A549 (cell line): ENCODE results near the gene CAV1. TPM values are rescaled to one million over a fixed set of nuclear protein-coding genes. Genes with fewer than 3 reads are reported as not detected.

Source experiments
- ATAC-seq, 2 experiments: fragments of 200-7000 bp in 1 of 2; fragments of >200 bp in 1 of 2; cut with Nextera tagmentation in 1 of 2; cut with Tn5 transposase in 1 of 2; 3 replicates each; pipeline versions ENCODE4 v1.8.0 to v1.9.1; 2018 to 2020; ENCODE audit warnings: mild to moderate bottlenecking in 1 of 2, moderate library complexity in 1 of 2
- CTCF ChIA-PET: fragments of 300-600 bp; sonication (Branson Sonifier 250); formaldehyde crosslinking; extraction: SDS; loops from one replicate; lab custom pipeline; 2021; ENCODE audit warnings: antibody characterized with exemption, inconsistent platforms; lab: Yijun Ruan, JAX
- POLR2A ChIA-PET: fragments of 350-600 bp; formaldehyde crosslinking; extraction: SDS; loops from one replicate; lab custom pipeline; 2021; ENCODE audit warnings: antibody characterized with exemption, inconsistent platforms; lab: Yijun Ruan, JAX
- DNase-seq, 2 experiments: peaks; one replicate each; pipeline versions ENCODE4 v3.0.0 to v3.0.0-alpha.2; 2011 to 2016; ENCODE audit warnings: low read depth in 1 of 2, low spot score in 1 of 2
- FAIRE-seq: peaks from 2 replicates; lab custom pipeline; 2011; peaks lifted over from hg19 to GRCh38; lab: Jason Lieb, UNC
- H3K27ac ChIP-seq, 2 experiments: fragments of >200 bp; sonication (Bioruptor Twin); formaldehyde crosslinking; 3 replicates each; pipeline ENCODE4 v1.5.1; 2016 to 2017
- H3K4me1 ChIP-seq: fragments of >200 bp; sonication (Bioruptor Twin); formaldehyde crosslinking; 3 replicates; pipeline ENCODE4 v1.6.1; 2016
- H3K4me2 ChIP-seq: fragments of >200 bp; sonication (Bioruptor Twin); formaldehyde crosslinking; 3 replicates; pipeline ENCODE4 v1.6.1; 2016
- H3K4me3 ChIP-seq: fragments of >200 bp; sonication (Bioruptor Twin); formaldehyde crosslinking; 3 replicates; pipeline ENCODE4 v1.5.1; 2016
- H3K9me3 ChIP-seq: fragments of >200 bp; sonication (Bioruptor Twin); formaldehyde crosslinking; 3 replicates; pipeline ENCODE4 v1.6.1; 2016
- ATOH8 ChIP-seq: fragments of 250-450 bp; sonication (Bioruptor Pico); IDR thresholded peaks from 2 replicates; pipeline ENCODE4 v1.5.0; 2020; ENCODE audit warnings: low read depth, mild to moderate bottlenecking, moderate library complexity
- CBX2 ChIP-seq: fragments of 200-600 bp; sonication (generic); IDR thresholded peaks from 2 replicates; pipeline ENCODE4 v1.6.1; 2016; ENCODE audit warnings: low read depth, mild to moderate bottlenecking, borderline replicate concordance
- CBX8 ChIP-seq: fragments of 200-600 bp; sonication (generic); IDR thresholded peaks from 2 replicates; pipeline ENCODE4 v1.6.1; 2016
- CEBPB ChIP-seq, 2 experiments: fragments of >200 bp in 1 of 2; sonication (Bioruptor Twin) in 1 of 2; formaldehyde crosslinking in 1 of 2; IDR thresholded peaks; 2 replicates each; pipeline ENCODE4 v1.6.1; 2012 to 2016
- CHD4 ChIP-seq: fragments of 200-600 bp; sonication (generic); IDR thresholded peaks from 2 replicates; pipeline ENCODE4 v1.6.1; 2016; ENCODE audit warnings: antibody characterized with exemption, mild to moderate bottlenecking, borderline replicate concordance
- E2F6 ChIP-seq: IDR thresholded peaks from 2 replicates; pipeline ENCODE4 v1.6.1; 2012; ENCODE audit warnings: low read depth, borderline replicate concordance
- EP300 ChIP-seq, 2 experiments: fragments of >200 bp; sonication (Bioruptor Twin); formaldehyde crosslinking; IDR thresholded peaks; 2 replicates in 1 of 2; 3 replicates in 1 of 2; pipeline ENCODE4 v1.6.1; 2016 to 2017
- ESRRA ChIP-seq: fragments of 150-350 bp; IDR thresholded peaks from 2 replicates; pipeline ENCODE4 v1.6.1; 2014; ENCODE audit warnings: mild to moderate bottlenecking, low read length, borderline replicate concordance
- FOSB ChIP-seq: fragments of 250-450 bp; sonication (Bioruptor Pico); IDR thresholded peaks from 2 replicates; pipeline ENCODE4 v1.5.0; 2020; ENCODE audit warnings: mild to moderate bottlenecking, moderate library complexity
- FOSL2 ChIP-seq, 2 experiments: fragments of 450-650 bp in 1 of 2; fragments of >200 bp in 1 of 2; sonication (Bioruptor Twin) in 1 of 2; formaldehyde crosslinking; IDR thresholded peaks; 2 replicates each; pipeline versions ENCODE4 v1.5.0 to v1.6.1; 2016 to 2020; ENCODE audit warnings: mild to moderate bottlenecking in 1 of 2, moderate library complexity in 1 of 2
- GATA3 ChIP-seq: IDR thresholded peaks from 2 replicates; pipeline ENCODE4 v1.6.1; 2012; ENCODE audit warnings: borderline replicate concordance
- HDAC2 ChIP-seq: fragments of 200-600 bp; sonication (generic); IDR thresholded peaks from 2 replicates; pipeline ENCODE4 v1.6.1; 2016
- HEYL ChIP-seq: fragments of 250-450 bp; sonication (Bioruptor Pico); IDR thresholded peaks from 2 replicates; pipeline ENCODE4 v1.8.0; 2021; ENCODE audit warnings: mild to moderate bottlenecking, moderate library complexity
- HOXA7 ChIP-seq: fragments of 250-450 bp; sonication (Bioruptor Pico); IDR thresholded peaks from 2 replicates; pipeline ENCODE4 v1.5.0; 2020; ENCODE audit warnings: mild to moderate bottlenecking, moderate library complexity
- HOXB13 ChIP-seq: fragments of 250-450 bp; sonication (Bioruptor Pico); IDR thresholded peaks from 2 replicates; pipeline ENCODE4 v1.5.0; 2020; ENCODE audit warnings: low read depth, mild to moderate bottlenecking, moderate library complexity
- JUN ChIP-seq, 2 experiments: fragments of >200 bp; sonication (Bioruptor Twin); formaldehyde crosslinking; IDR thresholded peaks; 2 replicates in 1 of 2; 3 replicates in 1 of 2; pipeline ENCODE4 v1.6.1; 2016 to 2017
- KDM1A ChIP-seq: fragments of 200-600 bp; sonication (generic); IDR thresholded peaks from 2 replicates; pipeline ENCODE4 v1.6.1; 2016; ENCODE audit warnings: low read depth, mild to moderate bottlenecking
- MAFK ChIP-seq: fragments of 450-650 bp; IDR thresholded peaks from 2 replicates; pipeline ENCODE4 v1.6.1; 2014; ENCODE audit not compliant: partially characterized antibody
- MAZ ChIP-seq: fragments of 150-350 bp; IDR thresholded peaks from 2 replicates; pipeline ENCODE4 v1.6.1; 2014; ENCODE audit warnings: antibody characterized with exemption, low read depth, low read length, borderline replicate concordance
- MYC ChIP-seq: IDR thresholded peaks from 2 replicates; pipeline ENCODE4 v1.6.1; 2012; ENCODE audit warnings: mild to moderate bottlenecking, inconsistent platforms, low read length, improper control_type of control experiment, borderline replicate concordance
- NFE2L2 ChIP-seq: fragments of 150-350 bp; conservative IDR thresholded peaks from 2 replicates; pipeline ENCODE4 v1.6.1; 2014; ENCODE audit warnings: low read length
- NPAS2 ChIP-seq: fragments of 250-450 bp; sonication (Bioruptor Pico); IDR thresholded peaks from 2 replicates; pipeline ENCODE4 v1.8.0; 2022; ENCODE audit warnings: mild to moderate bottlenecking, moderate library complexity, borderline replicate concordance
- NR3C1 ChIP-seq: fragments of >200 bp; sonication (Bioruptor Twin); formaldehyde crosslinking; IDR thresholded peaks from 3 replicates; pipeline ENCODE4 v1.6.1; 2017
- PBX3 ChIP-seq: IDR thresholded peaks from 2 replicates; pipeline ENCODE4 v1.6.1; 2012
- PHF8 ChIP-seq: fragments of 200-600 bp; sonication (generic); IDR thresholded peaks from 2 replicates; pipeline ENCODE4 v1.6.1; 2016; ENCODE audit warnings: low read depth, mild to moderate bottlenecking, antibody characterized with exemption, moderate library complexity, borderline replicate concordance
- POLR2A ChIP-seq: IDR thresholded peaks from 2 replicates; pipeline ENCODE4 v1.6.1; 2012; ENCODE audit warnings: mild to moderate bottlenecking, low read length
- RARB ChIP-seq: fragments of 250-450 bp; sonication (Bioruptor Pico); IDR thresholded peaks from 2 replicates; pipeline ENCODE4 v1.8.0; 2021; ENCODE audit warnings: mild to moderate bottlenecking, moderate library complexity
- RCOR1 ChIP-seq: fragments of 150-350 bp; IDR thresholded peaks from 2 replicates; pipeline ENCODE4 v1.6.1; 2014; ENCODE audit warnings: antibody characterized with exemption, low read length, low read depth
- RFX5 ChIP-seq: fragments of 450-650 bp; IDR thresholded peaks from 2 replicates; pipeline ENCODE4 v1.7.1; 2014; ENCODE audit warnings: antibody characterized with exemption, mild to moderate bottlenecking, moderate library complexity
- USF2 ChIP-seq: fragments of 450-650 bp; IDR thresholded peaks from 2 replicates; pipeline ENCODE4 v1.6.1; 2014; ENCODE audit warnings: antibody characterized with exemption
- ZC3H11A ChIP-seq: fragments of 450-650 bp; IDR thresholded peaks from 2 replicates; pipeline ENCODE4 v1.6.1; 2014; ENCODE audit warnings: antibody characterized with exemption, mild to moderate bottlenecking
- ZSCAN20 ChIP-seq: fragments of 250-450 bp; sonication (Bioruptor Pico); IDR thresholded peaks from 2 replicates; pipeline ENCODE4 v1.8.0; 2022; ENCODE audit warnings: mild to moderate bottlenecking, moderate library complexity
- WGBS: methylation state at CpG from one replicate; pipeline ENCODE4 v1.1.6; 2017; ENCODE audit errors: missing lambda C conversion rate; 5-methylcytosine and 5-hydroxymethylcytosine counted together
- polyA plus RNA-seq, 4 experiments: library from polyadenylated mRNA; depleted of rRNA in 3 of 4; stranded (reverse); fragments of >200 nt; fragmentation: RNase III in 1 of 4; extraction: RNeasy Plus Mini Kit Qiagen cat#74134 plus additional on column Dnase treatment in 1 of 4; gene quantifications; 2 replicates in 3 of 4; 3 replicates in 1 of 4; pipeline ENCODE4 v1.2.3, GENCODE V29; 2011 to 2017

CAV1 gene
- polyA plus RNA-seq, 2 of the 4 experiments (the other 2 are of a cell fraction): 365 to 493 TPM

- POLR2A ChIA-PET: interaction anchor here (1.2 to 2.1 kb wide), 2 partner anchors 8 to 11 kb away, joined by 4 to 6 read pairs; partner anchors contain the start of gene CAV2
- Histone ChIP-seq H3K4me3 (no peak overlapping the region), H3K27ac (peak overlapping the region; percentile 52 to 89), H3K4me2 (peak overlapping the region; percentile 93; the same call in 2 of the 3 replicates), H3K9me3 (no peaks in the 10 kb centered on the region; the same call in 2 of the 3 replicates), H3K4me1 (peaks cover 42% of the 10 kb centered on the region)
- DNase-seq (no peak), FAIRE-seq (no peak), ATAC-seq (no peak)
- CTCF ChIA-PET: interaction anchor here (0.6 to 3.6 kb wide), 2 partner anchors 12 to 16 kb away, joined by 4 to 28 read pairs; partner anchors contain the start of gene CAV1
- no peak for TF ChIP-seq KDM1A
- no peak for TF ChIP-seq EP300 (IDR thresholded peaks at IDR 0.05)
- TF ChIP-seq E2F6: no peak
- no peak for TF ChIP-seq FOSL2 (IDR thresholded peaks at IDR 0.05)
- TF ChIP-seq FOSL2 (CRISPR knock-in tag; IDR thresholded peaks at IDR 0.05): no peak
- TF ChIP-seq CBX2: no peak
- TF ChIP-seq HOXA7 (CRISPR knock-in tag): no peak
- TF ChIP-seq CBX8: no peak
- TF ChIP-seq POLR2A: no peak
- no peak for TF ChIP-seq RARB (CRISPR knock-in tag)
- no peak for TF ChIP-seq RCOR1
- TF ChIP-seq NR3C1: no peak
- no peak for TF ChIP-seq MAZ
- TF ChIP-seq ESRRA: no peak
- TF ChIP-seq CHD4: no peak
- no peak for TF ChIP-seq PHF8
- no peak for TF ChIP-seq ATOH8
- TF ChIP-seq HOXB13 (CRISPR knock-in tag): no peak
- TF ChIP-seq JUN (IDR thresholded peaks at IDR 0.05): no peak
- TF ChIP-seq ZC3H11A: no peak
- WGBS: 63% methylated on average over 7 of the region's 7 CpGs
These were observed 14.8 kb upstream of the CAV1 start for GRCh38 chr7:116509982-116510579.

- FAIRE-seq: peak; percentile 36
- Histone ChIP-seq H3K4me1 (peaks cover 46% of the 10 kb centered on the region), H3K4me3 (peak overlapping the region; percentile 39; the same call in 1 of the 3 replicates), H3K9me3 (no peaks in the 10 kb centered on the region), H3K4me2 (peak overlapping the region; percentile 93), H3K27ac (peak overlapping the region; percentile 89 to 90)
- DNase-seq: no peak
- TF ChIP-seq HDAC2: no peak
- no peak for TF ChIP-seq GATA3
- no peak for TF ChIP-seq HEYL (CRISPR knock-in tag)
- TF ChIP-seq ZSCAN20 (CRISPR knock-in tag): no peak
- no peak for TF ChIP-seq NFE2L2
- TF ChIP-seq RCOR1: no peak
- no peak for TF ChIP-seq USF2
- no peak for TF ChIP-seq RARB (CRISPR knock-in tag)
- no peak for TF ChIP-seq RFX5
- TF ChIP-seq PBX3: no peak
- no peak for TF ChIP-seq CEBPB (IDR thresholded peaks at IDR 0.05)
- no peak for TF ChIP-seq MAFK
- no peak for TF ChIP-seq POLR2A
- TF ChIP-seq NPAS2 (CRISPR knock-in tag): no peak
- no peak for TF ChIP-seq MAZ
- TF ChIP-seq MYC: no peak
- no peak for TF ChIP-seq HOXB13 (CRISPR knock-in tag)
- TF ChIP-seq FOSB: no peak
- ATAC-seq: no peak
- ChIA-PET POLR2A (interaction anchor here (1.2 to 2.5 kb wide), 4 partner anchors 9 to 15 kb away, joined by 4 to 14 read pairs (median 10); partner anchors contain the start of gene CAV2), CTCF (interaction anchor here (1.5 to 3.6 kb wide), 3 partner anchors 11 to 81 kb away, joined by 5 to 28 read pairs (median 6); partner anchors contain the start of gene CAV1)
These were observed 14.0 kb upstream of the CAV1 start for GRCh38 chr7:116510795-116511194.
